HG02852 (cell line): ENCODE data around the gene DCLK1.

Source experiments
- ATAC-seq: cut with Tn5 transposase; IDR thresholded peaks from one replicate; pipeline ENCODE4 v1.9.1; 2021; ENCODE audit warnings: mild to moderate bottlenecking, moderate library complexity; ENCODE audit not compliant: unreplicated experiment

Gene DCLK1

GRCh38 chr13:35839806-35840205, 291.4 kb downstream of the DCLK1 start:
- no peak for ATAC-seq

DNA sequence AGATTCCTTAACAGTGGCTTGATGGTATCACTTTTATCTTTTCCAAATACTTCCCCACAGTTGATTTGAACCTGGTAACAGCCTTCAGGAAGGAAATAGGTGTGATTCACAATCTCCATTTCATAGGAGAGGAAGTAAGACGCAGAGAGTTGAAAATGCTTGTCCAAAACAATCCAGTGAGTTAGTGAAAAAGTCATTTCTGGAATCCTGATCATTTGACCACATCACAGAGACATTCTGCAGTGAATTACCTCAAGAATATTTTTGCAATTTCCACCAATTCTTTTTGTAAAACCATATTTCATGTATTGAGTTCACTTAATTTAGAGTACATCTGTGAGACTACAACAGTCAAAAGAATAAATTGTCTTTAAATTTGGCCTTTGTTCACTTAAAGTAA, 292.8 kb downstream of the DCLK1 start:
- ATAC-seq: no peak

DNA sequence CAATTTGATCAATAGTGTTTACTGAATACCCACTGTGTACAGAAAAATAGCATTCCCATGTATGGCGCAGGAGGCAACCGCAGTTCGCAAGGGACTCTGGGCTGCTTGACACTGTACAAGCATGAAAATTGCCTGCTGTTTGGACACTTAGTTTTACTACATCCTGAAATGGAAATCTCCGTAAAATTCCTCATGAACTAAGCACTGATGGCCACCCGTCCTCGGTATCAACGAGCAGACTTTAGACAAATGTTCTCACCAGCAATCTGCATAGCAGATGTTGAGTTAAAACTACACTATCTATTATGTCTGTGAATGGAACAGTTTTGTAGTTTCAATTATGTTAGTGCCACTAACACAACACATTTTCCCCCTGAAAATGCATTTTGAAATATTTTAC, 294.7 kb downstream of the DCLK1 start:
- ATAC-seq: no peak

DNA sequence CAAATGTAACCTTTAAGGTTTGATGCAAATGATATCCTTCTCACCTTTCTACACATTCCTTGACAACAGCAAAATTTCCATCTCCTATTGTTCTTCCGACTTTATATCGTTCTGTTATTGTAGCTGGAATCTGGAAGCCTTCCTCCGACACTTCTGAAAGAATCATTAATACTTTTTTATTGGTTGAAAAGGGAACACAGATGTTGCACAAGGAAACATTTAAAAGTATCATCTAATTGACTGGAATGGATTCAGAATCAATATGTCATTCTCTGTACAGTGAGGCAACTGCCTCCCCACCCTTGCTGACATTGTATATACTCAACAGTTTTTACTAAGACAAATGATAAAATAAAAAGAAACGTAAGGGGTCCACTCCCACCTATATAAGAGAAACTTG, 295.2 kb downstream of the DCLK1 start:
- ATAC-seq: no peak

GRCh38 chr13:35833608-35834275, 297.4 kb downstream of the DCLK1 start:
- ATAC-seq: no peak

GRCh38 chr13:35833031-35833430, 298.2 kb downstream of the DCLK1 start:
- ATAC-seq: no peak

DNA sequence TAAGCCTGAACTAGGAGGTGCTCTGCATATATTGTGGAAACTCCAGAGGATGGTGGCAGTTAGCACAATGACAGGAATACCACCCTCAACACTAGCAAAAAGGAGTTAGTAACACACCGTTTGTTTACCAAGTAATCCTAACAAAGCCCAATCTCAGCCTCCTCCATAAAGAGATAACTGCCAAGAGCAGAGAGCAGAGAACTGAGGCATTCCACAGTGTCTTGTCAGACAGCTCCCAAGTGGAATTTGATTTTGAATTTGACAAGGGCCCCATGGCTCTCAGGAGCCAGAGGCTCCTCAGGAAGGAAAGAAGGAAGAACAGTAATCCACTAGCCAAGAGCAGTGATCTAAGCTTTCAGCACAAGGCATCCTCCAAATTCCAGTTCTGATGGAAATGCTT, 298.6 kb downstream of the DCLK1 start:
- ATAC-seq: no peak

- ATAC-seq: no peak
These were observed 300.2 kb downstream of the DCLK1 start for GRCh38 chr13:35830850-35831450.

GRCh38 chr13:35826626-35827254, 304.4 kb downstream of the DCLK1 start:
- ATAC-seq: no peak

GRCh38 chr13:35824825-35825224, 306.4 kb downstream of the DCLK1 start:
- no peak for ATAC-seq

DNA sequence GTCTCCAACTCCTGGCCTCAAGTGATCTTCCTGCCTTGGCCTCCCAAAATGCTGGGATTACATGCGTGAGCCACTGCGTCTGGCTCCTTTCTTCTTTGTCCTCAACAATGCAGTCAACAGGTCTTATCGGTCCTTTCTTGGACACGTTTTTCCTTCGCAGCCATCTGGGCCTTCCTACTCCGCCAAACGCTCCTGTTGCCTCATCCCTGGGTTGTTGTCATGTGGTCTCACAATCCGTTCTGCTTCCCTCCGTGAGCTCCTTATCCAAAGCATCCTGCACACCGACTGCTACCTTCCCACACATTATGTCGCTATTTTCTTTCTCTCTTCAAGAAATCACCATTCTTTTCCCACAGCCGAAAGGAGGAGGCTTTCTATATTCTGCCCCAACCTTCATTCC, 306.8 kb downstream of the DCLK1 start:
- no peak for ATAC-seq

DNA sequence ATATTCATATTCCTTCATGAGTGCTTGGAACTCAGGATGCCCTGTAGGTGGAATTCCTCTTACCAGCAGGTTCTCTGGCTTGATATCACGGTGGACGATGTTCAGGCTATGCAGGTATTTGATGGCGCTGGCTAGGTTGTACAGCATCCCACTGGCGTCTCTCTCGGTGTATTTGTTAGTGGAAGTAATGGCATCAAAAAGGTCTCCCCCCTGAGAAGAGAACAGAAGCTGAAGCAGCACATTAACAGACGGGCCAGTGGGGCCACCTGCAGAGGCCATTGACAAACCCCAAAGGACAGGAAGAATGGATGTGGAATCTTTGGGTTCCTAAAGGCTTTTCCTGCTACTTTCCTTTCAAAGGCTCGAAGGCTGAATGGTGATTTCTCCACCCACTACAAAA, 308.5 kb downstream of the DCLK1 start:
- ATAC-seq: no peak

DNA sequence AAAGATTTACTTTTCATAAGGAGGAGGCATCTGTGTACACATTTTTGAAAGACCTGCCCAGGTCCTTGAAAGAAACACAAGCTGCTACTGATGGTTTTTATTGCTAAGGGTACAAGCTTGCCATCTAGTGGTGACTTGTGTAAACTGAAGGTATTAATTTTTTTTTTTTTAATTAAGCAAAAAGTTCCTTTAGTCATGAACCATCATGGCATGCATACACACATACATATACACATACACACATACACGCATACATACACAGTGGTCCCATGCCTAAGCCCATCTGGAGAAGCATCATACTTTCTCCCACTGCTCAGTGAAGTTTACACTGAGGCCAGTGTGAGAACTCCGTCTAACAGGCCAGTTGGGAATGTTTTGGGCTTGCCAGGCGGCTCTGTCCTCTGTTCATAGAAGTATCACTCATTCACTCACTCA, 312.5 kb downstream of the DCLK1 start:
- ATAC-seq: no peak

DNA sequence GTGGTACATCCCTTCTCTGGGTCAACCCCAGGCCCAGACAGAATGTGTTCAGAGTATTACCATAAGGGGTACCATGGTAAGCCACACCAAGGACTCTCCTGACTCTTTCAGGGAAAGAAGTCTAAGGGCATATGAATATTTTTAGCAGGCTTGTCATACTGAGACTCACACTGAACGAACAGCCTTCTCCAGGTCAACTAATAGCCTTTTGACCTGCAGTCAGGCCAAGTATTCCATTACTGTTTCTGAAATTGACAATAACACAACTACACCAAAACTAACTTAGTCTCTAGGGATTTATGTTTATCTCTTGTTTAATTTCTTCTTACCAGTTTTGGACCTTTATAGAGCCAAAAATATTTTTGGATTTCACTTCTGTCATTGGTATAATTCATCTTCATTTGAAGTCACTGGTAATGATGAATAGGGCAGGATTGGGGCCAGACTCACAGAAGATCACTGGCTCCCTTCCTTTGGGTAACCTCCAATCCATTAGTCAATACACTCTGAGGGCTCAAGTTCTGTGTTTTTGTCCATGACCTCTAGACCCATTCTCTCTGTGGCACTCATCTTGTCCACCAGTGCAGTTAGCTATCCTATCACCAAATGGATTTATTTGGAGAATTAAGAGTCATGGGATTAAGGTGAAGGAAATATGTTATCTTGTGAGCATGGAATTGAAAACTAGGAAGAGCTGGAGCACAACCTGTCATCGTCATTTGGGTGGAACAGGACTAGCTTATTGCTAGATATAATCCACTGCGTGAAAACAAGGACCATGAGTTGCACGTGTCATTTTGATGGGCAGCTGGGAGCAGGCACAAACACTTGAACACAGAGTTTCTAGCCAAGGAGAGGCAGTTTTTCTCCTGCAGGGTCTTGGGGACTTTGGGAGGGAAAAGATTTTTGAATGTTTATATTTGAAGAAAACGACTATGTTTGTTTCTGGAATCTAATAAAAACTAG, 313.3 kb downstream of the DCLK1 start:
- no peak for ATAC-seq

- no peak for ATAC-seq
These were observed 316.6 kb downstream of the DCLK1 start for GRCh38 chr13:35814605-35815011.

- no peak for ATAC-seq
These were observed 318.4 kb downstream of the DCLK1 start for GRCh38 chr13:35812736-35813135.

DNA sequence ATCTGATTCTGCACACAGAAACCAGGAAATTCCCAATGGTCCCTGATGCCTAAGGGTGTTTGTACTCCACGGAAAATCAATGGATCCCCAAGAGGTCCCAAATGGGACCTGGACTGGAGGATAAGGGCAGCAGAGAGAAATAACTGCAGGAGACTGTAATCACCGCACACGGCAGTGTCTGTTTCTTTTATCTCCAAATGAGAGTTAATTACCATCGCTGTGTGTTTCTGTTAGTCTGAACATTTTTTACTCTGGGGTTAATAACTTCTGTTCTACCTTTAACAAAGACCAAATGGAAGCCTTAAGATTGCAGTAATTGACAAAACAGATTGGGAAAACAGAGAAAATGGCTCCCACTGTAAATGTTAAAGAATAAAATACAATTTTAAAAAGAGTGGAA, 320.9 kb downstream of the DCLK1 start:
- no peak for ATAC-seq

DNA sequence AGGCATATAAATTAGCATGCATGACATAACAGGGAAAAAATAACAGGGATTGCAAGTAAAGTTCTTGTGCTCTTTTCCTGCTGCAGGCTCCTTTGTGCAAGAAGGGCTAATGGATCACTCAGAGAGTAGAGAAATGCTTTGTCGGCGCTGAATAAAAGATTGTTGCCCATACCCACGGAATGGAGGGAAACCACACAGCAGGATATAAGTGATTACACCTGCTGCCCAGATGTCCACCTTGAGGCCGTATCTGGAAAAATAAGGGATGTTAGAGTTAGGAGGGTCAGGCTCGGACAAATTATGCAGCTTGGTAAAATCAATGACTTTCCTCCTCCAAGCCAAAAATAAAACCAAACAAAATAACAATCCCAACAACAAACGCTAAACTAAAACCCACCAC, 322.3 kb downstream of the DCLK1 start:
- ATAC-seq: no peak

DNA sequence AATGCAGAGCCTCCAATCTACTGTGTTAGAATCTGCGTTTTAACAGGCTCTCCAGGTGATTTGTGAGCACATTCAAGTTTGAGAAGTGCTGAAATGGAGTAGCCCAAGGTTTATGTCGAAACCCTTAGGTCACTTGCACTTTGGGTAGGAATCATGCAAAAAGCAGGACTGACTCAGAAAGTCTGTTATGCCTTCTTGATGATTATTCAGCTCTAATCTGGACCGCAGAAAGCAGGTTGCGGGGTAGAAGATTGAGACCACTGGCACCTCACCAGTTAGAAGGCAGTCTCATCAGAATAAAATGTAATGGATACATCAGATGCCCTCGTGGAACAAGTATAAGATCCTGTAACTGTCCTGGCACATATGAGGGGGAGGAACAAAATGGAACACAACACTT, 326.3 kb downstream of the DCLK1 start:
- ATAC-seq: no peak

- ATAC-seq: no peak
These were observed 333.2 kb downstream of the DCLK1 start for GRCh38 chr13:35797991-35798390.

DNA sequence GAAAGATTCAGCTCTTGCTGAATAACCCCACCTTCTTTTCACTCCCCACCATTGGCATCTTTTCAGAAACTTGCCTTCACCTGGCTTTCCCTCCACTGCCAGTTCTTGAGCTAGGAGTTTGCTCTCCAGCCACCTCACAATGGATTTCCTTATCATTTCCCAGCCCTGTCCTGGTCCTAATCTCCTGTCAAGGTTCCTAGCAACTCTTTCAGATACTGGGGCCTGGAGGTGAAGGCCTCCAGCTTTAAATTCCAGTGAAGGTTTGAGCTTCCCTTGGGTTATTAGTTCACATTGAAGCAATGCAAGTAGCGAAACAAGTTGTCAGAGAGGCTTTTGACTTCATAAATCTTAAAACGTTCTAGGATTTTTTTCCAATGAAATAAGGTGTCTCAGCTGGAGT, 333.9 kb downstream of the DCLK1 start:
- no peak for ATAC-seq
